H9 (cell line): ENCODE data around the gene PCDHGA8. TPM values are rescaled to one million over a fixed set of nuclear protein-coding genes. Genes with fewer than 3 reads are reported as not detected.

Experiments
- DNase-seq: peaks from one replicate; pipeline ENCODE4 v3.0.0-alpha.2; 2017
- H2AFZ ChIP-seq: one replicate; pipeline ENCODE4 v1.6.1; 2013; ENCODE audit warnings: mild to moderate bottlenecking, low read length, control low read depth, moderate library complexity
- H2AK5ac ChIP-seq: 2 replicates; pipeline ENCODE4 v1.6.1; 2013; ENCODE audit warnings: low read length, control low read depth, mixed read lengths; ENCODE audit not compliant: insufficient read length
- H2BK120ac ChIP-seq: one replicate; pipeline ENCODE4 v1.6.1; 2013; ENCODE audit warnings: low read depth, mild to moderate bottlenecking, low read length, control low read depth, inconsistent platforms; ENCODE audit not compliant: poor library complexity, severe bottlenecking
- H2BK12ac ChIP-seq: 2 replicates; pipeline ENCODE4 v1.6.1; 2013; ENCODE audit warnings: low read length, control low read depth, mixed read lengths, low read depth; ENCODE audit not compliant: insufficient read length
- H2BK15ac ChIP-seq: 2 replicates; pipeline ENCODE4 v1.6.1; 2013; ENCODE audit warnings: low read depth, low read length, control low read depth
- H2BK20ac ChIP-seq: one replicate; pipeline ENCODE4 v1.6.1; 2013; ENCODE audit warnings: low read depth, mild to moderate bottlenecking, low read length, control low read depth, inconsistent platforms; ENCODE audit not compliant: poor library complexity, severe bottlenecking
- H2BK5ac ChIP-seq: 2 replicates; pipeline ENCODE4 v1.6.1; 2013; ENCODE audit warnings: low read length, control low read depth, mixed read lengths; ENCODE audit not compliant: insufficient read length
- H3K14ac ChIP-seq: 2 replicates; pipeline ENCODE4 v1.6.1; 2013; ENCODE audit warnings: low read length, control low read depth; ENCODE audit not compliant: insufficient read depth
- H3K18ac ChIP-seq: 2 replicates; pipeline ENCODE4 v1.6.1; 2013; ENCODE audit warnings: low read depth, mild to moderate bottlenecking, mixed read lengths, low read length, control low read depth; ENCODE audit not compliant: insufficient read length
- H3K23ac ChIP-seq: 2 replicates; pipeline ENCODE4 v1.6.1; 2013; ENCODE audit warnings: low read length, control low read depth, mixed read lengths, low read depth; ENCODE audit not compliant: insufficient read length
- H3K23me2 ChIP-seq: 2 replicates; pipeline ENCODE4 v1.6.1; 2013; ENCODE audit warnings: low read depth, mild to moderate bottlenecking, mixed read lengths, low read length, control low read depth; ENCODE audit not compliant: insufficient read length, poor library complexity, severe bottlenecking
- H3K27ac ChIP-seq: 2 replicates; pipeline ENCODE4 v1.5.1; 2013; ENCODE audit warnings: low read length, control low read depth, mixed read lengths, low read depth; ENCODE audit not compliant: insufficient read length
- H3K27me3 ChIP-seq: 2 replicates; pipeline ENCODE4 v1.6.1; 2013; ENCODE audit warnings: low read length, control low read depth, inconsistent platforms; ENCODE audit not compliant: insufficient read depth
- H3K4ac ChIP-seq: 2 replicates; pipeline ENCODE4 v1.6.1; 2013; ENCODE audit warnings: low read depth, mild to moderate bottlenecking, control low read depth, inconsistent platforms, low read length, moderate library complexity
- H3K4me1 ChIP-seq: 2 replicates; pipeline ENCODE4 v1.6.1; 2013; ENCODE audit warnings: low read length, control low read depth, inconsistent platforms; ENCODE audit not compliant: insufficient read depth
- H3K4me2 ChIP-seq: 2 replicates; pipeline ENCODE4 v1.6.1; 2013; ENCODE audit warnings: low read length, control low read depth, mixed read lengths; ENCODE audit not compliant: insufficient read length, insufficient read depth
- H3K56ac ChIP-seq: 2 replicates; pipeline ENCODE4 v1.6.1; 2013; ENCODE audit warnings: low read depth, mild to moderate bottlenecking, mixed read lengths, low read length, control low read depth; ENCODE audit not compliant: insufficient read length
- H3K79me1 ChIP-seq: 2 replicates; pipeline ENCODE4 v1.6.1; 2013; ENCODE audit warnings: low read depth, mild to moderate bottlenecking, moderate library complexity, low read length, control low read depth, inconsistent platforms; ENCODE audit not compliant: insufficient read depth, poor library complexity, severe bottlenecking
- H3K79me2 ChIP-seq: 2 replicates; pipeline ENCODE4 v1.6.1; 2013; ENCODE audit warnings: low read length, control low read depth, inconsistent platforms; ENCODE audit not compliant: insufficient read depth
- H3K9ac ChIP-seq: 2 replicates; pipeline ENCODE4 v1.6.1; 2013; ENCODE audit warnings: low read length, control low read depth, mixed read lengths; ENCODE audit not compliant: insufficient read length; ENCODE audit errors: extremely low read depth
- H3K9me3 ChIP-seq: one replicate; pipeline ENCODE4 v1.6.1; 2013; ENCODE audit warnings: low read depth, low read length, inconsistent platforms; ENCODE audit not compliant: control insufficient read depth
- H3T11ph ChIP-seq: one replicate; pipeline ENCODE4 v1.6.1; 2013; ENCODE audit warnings: mild to moderate bottlenecking, low read length, control low read depth, inconsistent platforms
- H4K20me1 ChIP-seq: one replicate; pipeline ENCODE4 v1.6.1; 2013; ENCODE audit not compliant: control insufficient read depth, insufficient read length, insufficient read depth
- H4K5ac ChIP-seq: 2 replicates; pipeline ENCODE4 v1.6.1; 2013; ENCODE audit warnings: low read depth, mild to moderate bottlenecking, mixed read lengths, low read length, control low read depth; ENCODE audit not compliant: insufficient read length
- H4K8ac ChIP-seq: replicated peaks from 2 replicates; pipeline ENCODE4 v1.6.1; 2013; ENCODE audit warnings: low read length, control low read depth, mixed read lengths, low read depth; ENCODE audit not compliant: insufficient read length
- H4K91ac ChIP-seq: 2 replicates; pipeline ENCODE4 v1.6.1; 2013; ENCODE audit warnings: low read depth, mild to moderate bottlenecking, moderate library complexity, mixed read lengths, low read length, control low read depth; ENCODE audit not compliant: insufficient read length
- H3K27ac Mint-ChIP-seq, 3 experiments: 2 replicates in 2 of 3; 3 replicates in 1 of 3; pipeline ENCODE4 v1.8.0; 2020 to 2021; ENCODE audit warnings: mixed read lengths in 3 of 3, mild to moderate bottlenecking in 1 of 3, moderate library complexity in 1 of 3
- H3K27me3 Mint-ChIP-seq: 2 replicates; pipeline ENCODE4 v1.8.0; 2021; ENCODE audit warnings: low read depth, mild to moderate bottlenecking, moderate library complexity, mixed read lengths
- H3K36me3 Mint-ChIP-seq, 3 experiments: 2 replicates in 2 of 3; 3 replicates in 1 of 3; pipeline ENCODE4 v1.8.0; 2020 to 2021; ENCODE audit warnings: low read depth in 3 of 3, mixed read lengths in 3 of 3; ENCODE audit not compliant: insufficient read depth in 1 of 3
- H3K4me1 Mint-ChIP-seq, 2 experiments: 2 replicates each; pipeline ENCODE4 v1.8.0; 2020; ENCODE audit warnings: mixed read lengths in 2 of 2
- H3K4me3 Mint-ChIP-seq, 2 experiments: 2 replicates in 1 of 2; 3 replicates in 1 of 2; pipeline ENCODE4 v1.8.0; 2020 to 2021; ENCODE audit warnings: mild to moderate bottlenecking in 2 of 2, mixed read lengths in 2 of 2, moderate library complexity in 1 of 2
- H3K9me3 Mint-ChIP-seq, 2 experiments: 2 replicates in 1 of 2; 3 replicates in 1 of 2; pipeline ENCODE4 v1.8.0; 2020; ENCODE audit warnings: mild to moderate bottlenecking in 2 of 2, mixed read lengths in 2 of 2, moderate library complexity in 1 of 2
- WGBS: extraction: QIAGEN DNeasy Blood & Tissue Kit; methylation state at CpG from one replicate; pipeline ENCODE4 v1.1.7; 2013; ENCODE audit warnings: missing lambda C conversion rate, low lambda C conversion rate, mixed read lengths; ENCODE audit not compliant: insufficient read length; ENCODE audit errors: extremely low coverage; 5-methylcytosine and 5-hydroxymethylcytosine counted together
- long read RNA-seq: library from polyadenylated mRNA; unstranded; transcript quantifications from one replicate; pipeline ENCODE4 v2.0.0, GENCODE V29; 2020
- total RNA-seq: library from RNA; stranded (reverse); gene quantifications from 2 replicates; pipeline ENCODE4 v1.2.1, GENCODE V29; 2021
- TF ChIP-seq, protein P1 (sequence below): fragments of 200-600 bp; sonication (generic); conservative IDR thresholded peaks from 3 replicates; pipeline ENCODE4 v1.8.0; 2021; ENCODE audit warnings: antibody characterized with exemption, mild to moderate bottlenecking

Gene PCDHGA8
- 0.90 and 1.0 TPM in 2 replicates for total RNA-seq
- long read RNA-seq: 0 reads

DNA sequence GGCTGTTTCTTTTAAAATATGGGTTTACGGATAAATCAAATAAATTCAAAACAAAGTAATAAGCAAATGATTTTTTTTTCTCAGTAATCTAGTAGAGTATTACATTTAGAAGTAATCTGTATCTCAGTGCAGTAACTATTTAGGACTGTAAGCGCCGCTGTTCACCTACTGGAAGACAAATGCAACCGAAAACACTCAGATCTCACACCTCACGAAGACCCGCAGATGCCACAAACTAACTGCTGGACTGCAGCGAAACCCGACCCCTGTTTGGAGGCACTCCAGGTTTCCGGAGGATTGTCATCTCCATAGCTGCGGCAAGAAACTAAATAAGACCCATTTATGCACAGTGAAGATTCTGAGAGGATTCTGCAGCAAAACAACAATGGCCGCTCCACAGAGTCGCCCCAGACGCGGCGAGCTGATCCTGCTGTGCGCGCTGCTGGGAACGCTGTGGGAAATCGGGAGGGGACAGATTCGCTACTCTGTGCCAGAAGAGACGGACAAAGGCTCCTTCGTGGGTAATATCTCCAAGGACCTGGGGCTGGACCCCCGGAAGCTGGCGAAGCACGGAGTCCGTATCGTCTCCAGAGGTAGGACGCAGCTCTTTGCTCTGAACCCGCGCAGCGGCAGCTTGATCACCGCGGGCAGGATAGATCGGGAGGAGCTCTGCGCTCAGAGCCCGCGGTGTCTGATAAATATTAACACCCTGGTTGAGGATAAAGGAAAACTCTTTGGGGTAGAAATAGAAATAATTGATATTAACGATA lies at the start of gene PCDHGA8:
Gene PCDHGA8 (plus strand): TSS at position 205 of the 770 bp plus-strand sequence. CDS start 181 bp downstream, at position 386.
- Mint-ChIP-seq H3K4me1 (no peaks in the 10 kb centered on the region), H3K27me3 (peaks cover 10% of the 10 kb centered on the region), H3K9me3 (peaks cover 62 to 76% of the 10 kb centered on the region in 2 experiments), H3K4me3 (no peak within 1 kb of the TSS), H3K27ac (0 out of 7 replicates have a peak within 1 kb of the TSS, but pooled peaks of 1 of the 3 experiments have one; percentile 59), H3K36me3 (peaks cover 29 to 64% (median 56%) of the 10 kb centered on the region in 3 experiments)
- no peak within 1 kb of the TSS for H3K14ac ChIP-seq
- no peaks in the 10 kb centered on the region for H3K79me1 ChIP-seq
- TF ChIP-seq, protein P1, sequence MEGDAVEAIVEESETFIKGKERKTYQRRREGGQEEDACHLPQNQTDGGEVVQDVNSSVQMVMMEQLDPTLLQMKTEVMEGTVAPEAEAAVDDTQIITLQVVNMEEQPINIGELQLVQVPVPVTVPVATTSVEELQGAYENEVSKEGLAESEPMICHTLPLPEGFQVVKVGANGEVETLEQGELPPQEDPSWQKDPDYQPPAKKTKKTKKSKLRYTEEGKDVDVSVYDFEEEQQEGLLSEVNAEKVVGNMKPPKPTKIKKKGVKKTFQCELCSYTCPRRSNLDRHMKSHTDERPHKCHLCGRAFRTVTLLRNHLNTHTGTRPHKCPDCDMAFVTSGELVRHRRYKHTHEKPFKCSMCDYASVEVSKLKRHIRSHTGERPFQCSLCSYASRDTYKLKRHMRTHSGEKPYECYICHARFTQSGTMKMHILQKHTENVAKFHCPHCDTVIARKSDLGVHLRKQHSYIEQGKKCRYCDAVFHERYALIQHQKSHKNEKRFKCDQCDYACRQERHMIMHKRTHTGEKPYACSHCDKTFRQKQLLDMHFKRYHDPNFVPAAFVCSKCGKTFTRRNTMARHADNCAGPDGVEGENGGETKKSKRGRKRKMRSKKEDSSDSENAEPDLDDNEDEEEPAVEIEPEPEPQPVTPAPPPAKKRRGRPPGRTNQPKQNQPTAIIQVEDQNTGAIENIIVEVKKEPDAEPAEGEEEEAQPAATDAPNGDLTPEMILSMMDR: no peak
- H3K4me1 ChIP-seq: 0 out of 2 replicates have a peak, but pooled peaks cover 2% of the 10 kb centered on the region
- no peak within 1 kb of the TSS for H2BK120ac ChIP-seq
- no peak within 1 kb of the TSS for H4K8ac ChIP-seq
- WGBS: no CpG with 5 or more reads among the region's 38 CpGs
- no peak within 1 kb of the TSS for H2BK20ac ChIP-seq
- H4K5ac ChIP-seq: no peak within 1 kb of the TSS
- H3K23ac ChIP-seq: no peak within 1 kb of the TSS
- no peaks in the 10 kb centered on the region for H3K27me3 ChIP-seq
- H2AK5ac ChIP-seq: no peak within 1 kb of the TSS
- H3K27ac ChIP-seq: no peak within 1 kb of the TSS
- no peak within 1 kb of the TSS for H3K56ac ChIP-seq
- no peak within 1 kb of the TSS for H2BK12ac ChIP-seq
- H3K18ac ChIP-seq: no peak within 1 kb of the TSS
- no peak within 1 kb of the TSS for H3T11ph ChIP-seq
- H3K9me3 ChIP-seq: peaks cover 53% of the 10 kb centered on the region
- no peak within 1 kb of the TSS for H3K4me2 ChIP-seq
- H3K4ac ChIP-seq: no peak within 1 kb of the TSS
- no peaks in the 10 kb centered on the region for H4K20me1 ChIP-seq
- H2BK5ac ChIP-seq: no peak within 1 kb of the TSS
- H2BK15ac ChIP-seq: no peak within 1 kb of the TSS
- no peak within 1 kb of the TSS for H4K91ac ChIP-seq
- no peak for DNase-seq
- H3K9ac ChIP-seq: no peak within 1 kb of the TSS
- H2AFZ ChIP-seq: no peak within 1 kb of the TSS
- no peaks in the 10 kb centered on the region for H3K23me2 ChIP-seq
- no peaks in the 10 kb centered on the region for H3K79me2 ChIP-seq
